NCI-H748 treated with DMSO at 0.1 percent for 48 hours (cell line): Measurements from ENCODE around the gene CD74.

Experiments used
- DNase-seq: peaks from one replicate; lab custom pipeline; 2025; lab: John Stamatoyannopoulos, UW

CD74 gene

DNA sequence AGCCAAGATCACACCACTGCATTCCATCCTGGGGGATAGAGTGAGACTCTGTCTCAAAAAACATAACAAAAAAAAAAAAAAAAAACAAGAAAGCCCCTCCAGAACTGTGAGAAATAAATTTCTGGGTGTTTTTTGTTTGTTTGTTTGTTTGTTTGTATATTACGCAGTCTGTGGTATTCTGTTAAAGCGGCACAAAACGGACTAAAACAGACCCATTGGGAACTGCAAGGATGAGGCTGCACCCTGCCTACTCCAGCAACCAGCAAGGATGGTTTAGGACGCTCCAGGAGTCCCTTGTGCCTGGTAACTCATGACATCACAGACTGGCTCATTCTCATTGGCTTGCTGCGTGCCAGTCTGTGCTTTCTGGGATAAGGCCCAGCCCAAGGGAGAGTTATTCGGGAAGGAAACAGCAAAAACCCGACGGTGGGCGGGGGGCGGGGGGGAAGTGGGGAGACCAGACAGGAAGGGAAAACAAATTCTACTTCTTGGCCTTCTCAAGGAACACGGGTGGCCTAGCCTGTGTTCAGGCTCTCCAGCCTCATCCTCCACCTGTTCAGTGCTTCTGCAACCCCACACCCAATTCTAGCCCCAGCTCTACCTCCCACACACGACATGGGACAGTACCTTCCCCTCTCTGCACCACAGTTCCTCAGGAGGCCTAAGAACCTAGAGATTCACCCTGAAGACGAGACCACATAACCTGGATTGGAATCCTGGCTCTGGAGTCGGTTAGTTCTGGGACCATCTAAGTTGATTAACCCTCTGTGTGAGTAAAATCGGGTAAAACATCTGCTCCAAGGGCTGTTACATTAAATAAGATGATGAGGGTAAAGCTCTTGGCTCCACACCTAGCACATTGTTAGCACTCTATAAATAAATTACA lies 2.8 kb downstream of the CD74 start:
- peak; percentile 59 for DNase-seq

DNA sequence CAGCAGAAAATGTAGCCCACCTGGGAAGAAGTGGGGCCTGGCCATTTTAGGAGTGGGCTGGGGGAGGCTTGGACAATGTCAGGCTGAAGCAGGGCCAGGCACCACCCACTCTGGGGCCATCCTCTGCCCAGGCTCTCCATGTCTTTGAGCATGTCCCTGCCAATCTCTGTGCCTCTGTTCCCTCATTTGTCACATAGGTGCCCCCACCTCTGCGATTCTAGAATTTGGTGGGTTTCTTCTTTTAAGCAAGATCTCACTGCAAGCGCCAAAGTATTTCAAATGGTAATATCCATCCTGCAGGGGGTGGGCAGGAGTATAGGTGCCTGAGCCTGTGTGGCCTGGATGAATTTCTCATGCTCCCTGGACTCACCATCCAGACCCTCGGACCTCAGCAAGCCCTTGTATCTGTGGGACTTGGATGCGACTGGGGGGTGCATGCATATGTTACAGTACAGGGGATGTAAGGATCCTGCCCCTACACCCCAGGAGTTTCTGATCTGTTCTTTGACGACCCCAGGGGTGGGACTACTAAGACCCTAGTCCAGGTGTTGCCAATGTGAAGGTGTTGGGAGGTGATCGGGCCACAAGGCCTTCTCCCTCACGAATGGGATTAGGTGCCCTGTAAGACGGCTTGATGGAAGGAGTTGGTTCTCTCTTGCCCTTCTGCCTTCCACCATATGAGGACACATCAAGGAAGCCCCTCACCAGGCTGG lies 4.3 kb downstream of the CD74 start:
- no peak for DNase-seq

DNA sequence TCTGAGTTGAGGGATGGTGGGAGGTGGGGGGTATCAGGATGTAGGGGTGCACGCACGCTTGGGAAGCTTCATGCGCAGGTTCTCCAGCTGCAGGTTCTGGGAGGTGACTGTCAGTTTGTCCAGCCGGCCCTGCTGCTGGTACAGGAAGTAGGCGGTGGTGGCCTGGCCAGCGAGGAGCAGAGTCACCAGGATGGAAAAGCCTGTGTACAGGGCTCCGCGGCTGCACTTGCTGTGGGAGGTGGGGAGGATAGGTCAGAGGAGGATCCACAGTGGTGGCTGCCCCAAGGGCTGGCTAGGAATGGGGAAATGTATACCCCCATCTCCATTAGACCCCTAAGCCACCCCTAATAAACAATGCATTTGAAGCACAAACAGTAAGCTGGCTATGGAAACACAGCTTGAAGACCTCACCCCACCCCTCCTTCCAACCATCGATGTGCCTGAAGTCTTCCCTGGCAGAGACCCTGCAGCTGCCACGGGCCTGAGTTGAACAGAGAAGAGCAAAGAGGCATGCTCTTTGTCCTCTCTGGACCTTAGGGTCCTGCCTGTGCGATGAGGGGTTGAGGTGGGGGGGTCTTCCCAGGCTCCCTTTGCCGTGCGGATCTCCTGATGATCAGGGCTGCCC lies 5.5 kb downstream of the CD74 start:
- no peak for DNase-seq

- no peak for DNase-seq
These were observed 6.0 kb downstream of the CD74 start for GRCh38 chr5:150406723-150407095.

GRCh38 chr5:150406103-150406722 lies 6.5 kb downstream of the CD74 start:
- no peak for DNase-seq

- no peak for DNase-seq
These were observed 7.5 kb downstream of the CD74 start for GRCh38 chr5:150404941-150405816.

DNA sequence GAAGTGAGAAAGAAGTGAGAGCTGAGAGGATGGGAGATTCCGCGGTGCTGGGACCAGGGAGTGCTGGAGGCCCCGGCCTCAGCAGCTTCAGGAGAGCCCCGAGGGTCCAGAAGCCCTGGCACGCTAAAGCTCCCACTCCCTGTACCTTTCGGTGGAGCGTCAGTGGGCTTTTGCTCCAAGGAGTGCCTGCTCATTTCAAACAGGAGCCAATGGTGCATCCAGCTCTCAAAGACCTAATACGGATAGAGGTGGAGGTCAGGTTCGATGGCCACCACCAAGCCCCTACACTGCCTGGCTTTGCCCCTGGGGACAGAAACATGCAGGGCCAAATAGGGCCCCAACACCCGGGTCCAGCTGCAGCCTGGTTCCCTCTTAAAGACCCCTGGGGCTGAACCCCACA lies 8.2 kb downstream of the CD74 start:
- no peak for DNase-seq

- DNase-seq, result no peak
These were observed 8.6 kb downstream of the CD74 start for GRCh38 chr5:150404121-150404520.

GRCh38 chr5:150402901-150403342 lies 9.8 kb downstream of the CD74 start:
- DNase-seq, result no peak

GRCh38 chr5:150402229-150402773 lies 10.4 kb downstream of the CD74 start:
- DNase-seq, result no peak

GRCh38 chr5:150401376-150402228 lies 11.1 kb downstream of the CD74 start:
- no peak for DNase-seq

GRCh38 chr5:150401076-150401375 lies 11.7 kb downstream of the CD74 start:
- DNase-seq, result no peak

GRCh38 chr5:150400316-150401075 lies 12.2 kb downstream of the CD74 start:
- no peak for DNase-seq

DNA sequence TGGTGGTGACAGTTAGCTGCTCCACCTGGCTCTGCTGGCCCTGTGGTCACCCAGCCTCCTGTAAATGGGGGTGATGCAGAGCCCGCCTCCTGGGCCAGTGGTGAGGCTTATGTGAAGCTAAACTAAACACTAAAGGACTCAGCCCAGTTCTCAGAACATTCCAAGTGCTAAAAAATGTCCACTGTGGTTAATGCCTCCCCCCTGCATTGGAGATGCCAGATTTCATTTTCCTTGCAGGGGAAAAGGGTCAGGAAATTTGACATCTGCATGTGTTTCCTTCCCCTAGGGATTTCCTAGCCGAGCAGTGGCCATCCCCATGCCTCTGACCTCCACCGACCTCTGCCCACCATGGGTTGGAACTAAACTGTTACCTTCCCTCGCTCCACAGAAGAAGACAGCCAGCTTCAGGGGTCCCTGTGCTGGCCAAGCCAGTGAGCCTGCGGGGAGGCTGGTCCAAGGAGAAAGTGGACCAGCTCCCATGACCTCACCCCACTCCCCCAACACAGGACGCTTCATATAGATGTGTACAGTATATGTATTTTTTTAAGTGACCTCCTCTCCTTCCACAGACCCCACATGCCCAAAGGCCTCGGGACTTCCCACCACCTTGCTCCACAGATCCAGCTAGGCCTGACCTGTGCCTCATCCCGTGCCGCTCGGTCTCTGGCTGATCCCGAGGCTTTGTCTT lies 13.0 kb downstream of the CD74 start:
- no peak for DNase-seq

GRCh38 chr5:150398722-150399523 lies 13.8 kb downstream of the CD74 start:
- no peak for DNase-seq

GRCh38 chr5:150397782-150398721 lies 14.7 kb downstream of the CD74 start:
- DNase-seq, result no peak
